ENCODE measurements around the gene ANKS1A. TPM values are rescaled to one million over a fixed set of nuclear protein-coding genes. Genes with fewer than 3 reads are reported as not detected.

Gene ANKS1A
- total RNA-seq, 1 donor from 2014 or later, result 76.9 TPM

- Mint-ChIP-seq H3K4me3 (ENCODE audit: unreplicated experiment) (no peak overlapping the region), H3K9me3 (ENCODE audit: unreplicated experiment) (peaks cover 1% of the 10 kb centered on the region), H3K27ac (ENCODE audit: unreplicated experiment) (no peak overlapping the region), H3K4me1 (ENCODE audit: low read depth, unreplicated experiment) (peaks cover 14% of the 10 kb centered on the region), H3K27me3 (ENCODE audit: unreplicated experiment) (peaks cover 7% of the 10 kb centered on the region), H3K36me3 (ENCODE audit: unreplicated experiment) (no peaks in the 10 kb centered on the region)
- TF ChIP-seq CTCF (IDR thresholded peaks at IDR 0.05; ENCODE audit: partially characterized antibody, unreplicated experiment), result no peak
- no peak for DNase-seq
Measured at GRCh38 chr6:35082046-35082732, 193.1 kb downstream of the ANKS1A start.

- Mint-ChIP-seq H3K36me3 (ENCODE audit: unreplicated experiment) (no peaks in the 10 kb centered on the region), H3K27me3 (ENCODE audit: unreplicated experiment) (peaks cover 7% of the 10 kb centered on the region), H3K4me1 (ENCODE audit: low read depth, unreplicated experiment) (peaks cover 13% of the 10 kb centered on the region), H3K4me3 (ENCODE audit: unreplicated experiment) (no peak overlapping the region), H3K9me3 (ENCODE audit: unreplicated experiment) (peaks cover 1% of the 10 kb centered on the region), H3K27ac (ENCODE audit: unreplicated experiment) (no peak overlapping the region)
- DNase-seq, result no peak
- no peak for TF ChIP-seq CTCF (IDR thresholded peaks at IDR 0.05; ENCODE audit: partially characterized antibody, unreplicated experiment)
Measured at GRCh38 chr6:35082733-35083403, 193.8 kb downstream of the ANKS1A start.

GRCh38 chr6:35083507-35083906 lies 194.5 kb downstream of the ANKS1A start:
- Mint-ChIP-seq H3K27me3 (ENCODE audit: unreplicated experiment) (peaks cover 7% of the 10 kb centered on the region), H3K4me3 (ENCODE audit: unreplicated experiment) (peak overlapping the region; percentile 20), H3K27ac (ENCODE audit: unreplicated experiment) (peak overlapping the region; percentile 17), H3K36me3 (ENCODE audit: unreplicated experiment) (no peaks in the 10 kb centered on the region), H3K4me1 (ENCODE audit: low read depth, unreplicated experiment) (peaks cover 13% of the 10 kb centered on the region), H3K9me3 (ENCODE audit: unreplicated experiment) (peaks cover 1% of the 10 kb centered on the region)
- no peak for TF ChIP-seq CTCF (IDR thresholded peaks at IDR 0.05; ENCODE audit: partially characterized antibody, unreplicated experiment)
- no peak for DNase-seq

- Mint-ChIP-seq H3K4me1 (ENCODE audit: low read depth, unreplicated experiment) (peaks cover 13% of the 10 kb centered on the region), H3K36me3 (ENCODE audit: unreplicated experiment) (no peaks in the 10 kb centered on the region), H3K27ac (ENCODE audit: unreplicated experiment) (peak overlapping the region; percentile 17), H3K9me3 (ENCODE audit: unreplicated experiment) (peaks cover 1% of the 10 kb centered on the region), H3K4me3 (ENCODE audit: unreplicated experiment) (no peak overlapping the region), H3K27me3 (ENCODE audit: unreplicated experiment) (peaks cover 8% of the 10 kb centered on the region)
- DNase-seq, result no peak
- no peak for TF ChIP-seq CTCF (IDR thresholded peaks at IDR 0.05; ENCODE audit: partially characterized antibody, unreplicated experiment)
Measured at GRCh38 chr6:35084041-35084491, 195.0 kb downstream of the ANKS1A start.
